GM21390 (cell line): Measurements from ENCODE around the gene SKP1.
A peak's percentile ranks its signal among the peaks of the same experiment; 100 is the strongest.
"Not testable (repeated sequence)": the region's sequence is repeated elsewhere in the genome, so short reads cannot be mapped to it uniquely, and the experiment has no call there.

Experiments
- ATAC-seq: cut with Tn5 transposase; IDR thresholded peaks from one replicate; pipeline ENCODE4 v1.9.1; 2021; ENCODE audit not compliant: unreplicated experiment

The SKP1 gene

GRCh38 chr5:134178096-134178419 is 1.3 kb upstream of the SKP1 start:
- no peak for ATAC-seq

- ATAC-seq, result no peak
Measured at GRCh38 chr5:134177369-134178095, 782 bp upstream of the SKP1 start.

GRCh38 chr5:134175921-134176510 is 734 bp downstream of the SKP1 start:
- ATAC-seq, result peak; percentile 24

GRCh38 chr5:134174841-134175839 is 1.6 kb downstream of the SKP1 start:
- no peak for ATAC-seq

GRCh38 chr5:134171972-134172371 is 4.8 kb downstream of the SKP1 start:
- ATAC-seq, result no peak

- ATAC-seq, result no peak
Measured at GRCh38 chr5:134162592-134162991, 14.2 kb downstream of the SKP1 start.

- ATAC-seq, result no peak
Measured at GRCh38 chr5:134161513-134162395, 15.0 kb downstream of the SKP1 start.

GRCh38 chr5:134153657-134154056 is 23.1 kb downstream of the SKP1 start:
- ATAC-seq, result no peak

GRCh38 chr5:134153241-134153640 is 23.5 kb downstream of the SKP1 start:
- ATAC-seq, result no peak

GRCh38 chr5:134152173-134152832 is 24.4 kb downstream of the SKP1 start:
- not testable (repeated sequence) for ATAC-seq

- no peak for ATAC-seq
Measured at GRCh38 chr5:134151723-134152122, 25.0 kb downstream of the SKP1 start.

- ATAC-seq, result no peak
Measured at GRCh38 chr5:134149571-134150303, 27.0 kb downstream of the SKP1 start.

- ATAC-seq, result no peak
Measured at GRCh38 chr5:134148986-134149539, 27.7 kb downstream of the SKP1 start.

GRCh38 chr5:134148316-134148715 is 28.4 kb downstream of the SKP1 start:
- no peak for ATAC-seq

GRCh38 chr5:134146651-134147518 is 29.9 kb downstream of the SKP1 start:
- ATAC-seq, result no peak

- ATAC-seq, result peak; percentile 65
Measured at GRCh38 chr5:134145779-134146581, 30.8 kb downstream of the SKP1 start.

- ATAC-seq, result no peak
Measured at GRCh38 chr5:134145041-134145757, 31.6 kb downstream of the SKP1 start.
